OCI-LY7 (cell line): ENCODE data around the gene MOBP.
A peak's percentile ranks its signal among the peaks of the same experiment; 100 is the strongest.

Experiments used
- CTCF ChIP-seq: fragments of 200-600 bp; sonication (generic); conservative IDR thresholded peaks from 2 replicates; pipeline ENCODE4 v1.5.1; 2014; ENCODE audit warnings: mild to moderate bottlenecking, antibody characterized with exemption, low read length, moderate library complexity, mixed read lengths
- EZH2phosphoT487 ChIP-seq: fragments of 200-600 bp; sonication (generic); IDR thresholded peaks from 2 replicates; pipeline ENCODE4 v1.6.1; 2018; ENCODE audit warnings: low read depth, borderline replicate concordance, mild to moderate bottlenecking, mixed run types, antibody characterized with exemption, low read length, moderate library complexity, mixed read lengths

- TF ChIP-seq CTCF (peak; percentile 83), EZH2phosphoT487 (no peak)
Observed at GRCh38 chr3:39541917-39542329, 74.4 kb downstream of the MOBP start.
